Measurements from ENCODE around the gene CD86.
"Not testable (repeated sequence)": the region's sequence is repeated elsewhere in the genome, so short reads cannot be mapped to it uniquely, and the experiment has no call there.

CD86 gene

GRCh38 chr3:122151480-122151879 is 96.3 kb downstream of the CD86 start:
- no peak for DNase-seq (ENCODE audit: low read depth in 2 of 2)

GRCh38 chr3:122164983-122165382 is 109.8 kb downstream of the CD86 start:
- not testable (repeated sequence) for DNase-seq (ENCODE audit: low read depth in 2 of 2)

GRCh38 chr3:122167630-122168029 is 112.5 kb downstream of the CD86 start:
- no peak for DNase-seq (ENCODE audit: low read depth in 2 of 2)

GRCh38 chr3:122168044-122168443 is 112.9 kb downstream of the CD86 start:
- DNase-seq (ENCODE audit: low read depth in 2 of 2): no peak

GRCh38 chr3:122169911-122170310 is 114.7 kb downstream of the CD86 start:
- DNase-seq (ENCODE audit: low read depth in 2 of 2): no peak

Measured in fibroblast of skin of left biceps (primary cell).